Measurements from ENCODE around the gene MRPL48.

Gene MRPL48

DNA sequence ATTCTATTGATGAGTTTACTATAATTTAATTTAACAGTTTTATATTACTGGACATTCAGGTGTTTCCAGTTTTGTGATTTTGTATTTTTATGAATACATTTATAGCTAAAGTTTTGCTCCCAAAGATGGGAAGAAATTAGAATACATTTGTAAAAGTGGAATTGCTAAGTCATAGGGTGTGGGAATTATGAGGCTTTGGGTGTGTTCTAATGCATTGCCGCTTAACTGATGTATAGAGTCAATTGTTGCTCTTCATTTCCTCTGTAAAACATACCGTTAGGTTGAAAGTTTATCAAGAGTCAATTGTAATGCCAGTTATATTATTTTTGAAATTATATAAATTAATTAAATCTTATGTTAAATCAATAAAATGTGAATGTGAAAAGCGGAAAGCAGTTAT, 105.4 kb downstream of the MRPL48 start:
- DNase-seq (ENCODE audit: low read depth in 3 of 3) = no peak

DNA sequence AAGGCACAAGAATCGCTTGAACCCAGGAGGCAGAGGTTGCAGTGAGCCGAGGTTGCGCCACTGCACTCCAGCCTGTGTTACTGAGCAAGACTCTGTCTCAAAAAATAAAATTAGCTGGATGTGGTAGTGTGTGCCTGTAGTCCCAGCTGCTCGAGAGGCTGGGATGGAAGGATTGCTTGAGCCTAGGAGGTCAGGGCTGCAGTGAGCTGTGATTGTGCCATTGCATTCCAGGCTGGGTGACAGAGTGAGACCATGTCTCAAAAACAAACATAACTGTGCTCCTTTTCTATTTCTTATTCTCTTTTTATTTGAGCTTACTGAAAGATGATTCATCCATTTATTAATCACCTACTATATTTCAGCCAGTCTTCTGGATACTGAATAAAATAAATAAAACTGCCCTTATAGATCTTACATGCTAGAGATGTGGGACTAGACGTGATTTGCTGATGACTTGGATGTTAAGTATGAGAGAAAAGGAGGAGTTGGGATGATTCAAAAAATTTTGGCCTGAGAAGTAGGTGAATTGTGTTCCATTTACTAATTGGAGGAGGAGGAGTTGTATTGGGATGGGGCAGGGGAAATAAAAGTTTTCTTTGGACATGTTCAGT, 107.2 kb downstream of the MRPL48 start:
- DNase-seq (ENCODE audit: low read depth in 3 of 3) = no peak

DNA sequence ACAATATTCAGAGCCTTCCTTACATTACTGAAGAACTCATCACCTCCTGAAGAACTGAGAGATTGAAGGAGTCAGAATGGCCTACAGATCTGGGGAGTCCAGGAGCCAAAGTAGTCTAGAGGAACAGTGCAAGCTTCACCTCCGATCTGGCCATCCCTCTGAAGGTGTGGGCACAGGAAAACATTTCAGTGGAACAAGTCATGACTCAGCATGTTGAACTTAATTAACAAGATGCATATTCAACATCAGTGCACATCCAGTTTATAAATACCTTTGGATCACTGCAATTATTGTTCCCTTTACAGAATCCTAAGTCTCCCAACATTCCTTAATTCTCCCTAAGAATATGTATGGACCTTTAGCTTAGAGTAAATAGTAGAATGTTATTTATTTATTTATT, 114.6 kb downstream of the MRPL48 start:
- no peak for DNase-seq (ENCODE audit: low read depth in 3 of 3)

DNA sequence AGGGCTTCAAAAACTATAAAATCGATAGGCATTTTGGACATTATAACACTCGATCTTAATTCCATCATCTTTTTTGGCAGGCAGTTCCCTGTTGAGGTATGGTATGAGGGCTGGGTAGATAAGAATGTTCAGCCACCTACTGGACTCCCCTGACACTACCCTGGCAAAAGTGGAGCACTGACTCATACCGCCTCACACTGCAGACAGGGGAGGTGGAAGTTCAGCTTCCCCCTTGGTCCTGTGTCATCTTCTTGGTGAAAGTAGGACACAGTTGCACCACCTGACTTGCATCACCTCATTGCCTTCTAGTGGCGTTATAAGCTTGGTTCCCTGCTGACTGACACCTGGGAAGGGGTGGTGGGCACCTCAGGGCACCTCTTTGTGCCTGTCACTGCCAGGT, 119.5 kb downstream of the MRPL48 start:
- no peak for DNase-seq (ENCODE audit: low read depth in 3 of 3)

DNA sequence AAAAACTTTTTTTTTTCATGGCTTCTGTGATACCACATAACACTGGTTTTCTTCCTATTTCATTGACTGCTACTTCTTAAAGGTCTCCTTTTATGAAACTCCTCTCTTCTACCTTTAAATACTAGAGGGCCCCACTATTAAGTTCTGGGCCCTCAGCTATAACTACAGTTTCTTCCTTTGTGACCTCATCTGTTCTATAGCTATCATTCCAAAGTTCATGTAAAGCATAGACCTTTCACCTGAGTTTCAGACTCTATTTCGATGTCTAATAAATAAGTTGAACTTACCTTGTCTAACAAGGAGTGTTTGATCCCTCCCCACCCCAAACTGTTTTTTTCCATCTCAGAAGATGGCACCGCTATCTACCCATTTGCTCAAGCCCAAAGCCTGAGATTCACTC, 124.4 kb downstream of the MRPL48 start:
- no peak for DNase-seq (ENCODE audit: low read depth in 3 of 3)

DNA sequence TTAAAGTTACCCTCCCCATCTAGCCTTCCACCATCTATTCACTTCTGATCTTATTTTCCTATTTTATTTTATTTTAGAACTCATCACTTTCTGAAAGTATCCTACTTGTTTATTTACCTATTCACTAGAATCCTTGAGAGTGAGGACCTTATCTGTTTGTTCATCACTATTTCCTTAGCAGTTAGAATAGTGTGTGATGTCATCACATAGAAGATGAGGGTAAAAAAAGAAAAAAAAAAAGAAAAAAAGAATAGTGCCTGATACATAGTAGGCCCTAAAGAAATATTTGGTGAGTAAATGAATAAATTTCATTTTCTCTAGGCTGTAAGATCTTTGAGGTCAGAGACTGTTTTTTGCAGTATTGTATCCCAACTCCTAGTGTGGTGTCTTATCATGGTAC, 125.8 kb downstream of the MRPL48 start:
- no peak for DNase-seq (ENCODE audit: low read depth in 3 of 3)

DNA sequence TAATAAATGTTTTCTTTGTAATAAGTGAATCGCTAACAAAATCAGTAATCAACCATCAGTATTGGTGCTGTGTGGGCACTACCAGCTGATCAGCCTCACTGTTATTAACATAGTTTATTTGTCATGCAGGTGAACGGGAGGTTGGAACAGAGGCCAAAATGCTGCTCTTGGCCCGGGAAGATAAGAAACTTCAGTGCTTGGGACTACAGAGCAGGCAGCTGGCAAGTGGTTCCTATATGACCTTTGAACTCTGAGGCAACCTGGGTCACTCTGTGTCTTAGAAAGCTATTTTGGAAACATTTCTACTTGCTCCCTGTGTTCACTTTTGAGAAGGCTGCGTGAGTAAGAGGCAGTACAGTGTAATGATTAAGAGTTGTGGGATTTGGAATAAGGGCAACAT, 126.6 kb downstream of the MRPL48 start:
- no peak for DNase-seq (ENCODE audit: low read depth in 3 of 3)
